GM18498 (cell line): ENCODE results near the gene MCF2L.

Source experiments
- ATAC-seq: cut with Tn5 transposase; IDR thresholded peaks from one replicate; pipeline ENCODE4 v1.9.1; 2021; ENCODE audit warnings: mild to moderate bottlenecking, moderate library complexity; ENCODE audit not compliant: unreplicated experiment

MCF2L gene

GRCh38 chr13:112962911-112963625, 5.9 kb upstream of the MCF2L start:
- no peak for ATAC-seq

DNA sequence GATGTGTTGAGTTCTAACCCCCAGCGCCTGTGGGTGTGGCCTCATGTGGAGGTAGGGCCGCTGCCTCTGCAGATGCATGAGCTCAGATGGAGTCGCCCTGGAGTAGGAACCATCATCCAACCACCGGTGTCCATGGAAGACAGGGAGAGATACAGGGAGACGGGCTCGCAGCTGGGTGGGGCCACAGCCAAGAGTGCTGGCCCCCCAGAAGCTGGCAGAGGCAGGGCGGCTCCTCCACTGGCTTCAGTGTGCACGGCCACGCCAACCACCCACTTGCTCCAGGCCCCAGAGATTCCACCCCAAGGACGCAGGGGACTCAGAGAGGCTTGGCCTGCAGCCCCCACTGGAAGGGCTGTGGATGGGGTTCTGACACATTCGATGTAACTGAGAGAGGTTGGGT, 5.4 kb upstream of the MCF2L start:
- no peak for ATAC-seq

- ATAC-seq: no peak
Measured at GRCh38 chr13:112964971-112965492, 4.0 kb upstream of the MCF2L start.

- ATAC-seq: no peak
Measured at GRCh38 chr13:112965573-112966115, 3.4 kb upstream of the MCF2L start.

DNA sequence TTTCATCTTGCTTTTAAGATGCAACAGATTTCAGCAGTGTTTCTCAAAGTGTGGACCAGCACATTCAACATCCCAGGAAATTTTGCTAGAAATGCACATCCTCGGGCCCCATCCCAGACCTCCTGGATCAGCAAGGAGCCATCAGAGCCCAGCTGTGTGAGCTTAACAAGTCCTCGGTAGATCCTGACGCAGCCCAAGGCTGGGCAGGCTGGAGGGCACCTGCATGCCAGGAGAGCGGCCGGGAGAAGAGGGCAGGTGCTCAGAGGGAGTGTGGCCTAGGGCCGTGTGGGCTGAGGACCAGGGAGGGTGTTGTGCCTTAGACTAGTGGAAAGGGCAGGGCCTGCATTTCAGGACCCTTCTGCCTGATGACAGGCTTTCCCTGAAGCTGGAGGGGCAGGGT, 2.2 kb upstream of the MCF2L start:
- no peak for ATAC-seq

- no peak for ATAC-seq
Measured at GRCh38 chr13:112967686-112968379, 1.2 kb upstream of the MCF2L start.

DNA sequence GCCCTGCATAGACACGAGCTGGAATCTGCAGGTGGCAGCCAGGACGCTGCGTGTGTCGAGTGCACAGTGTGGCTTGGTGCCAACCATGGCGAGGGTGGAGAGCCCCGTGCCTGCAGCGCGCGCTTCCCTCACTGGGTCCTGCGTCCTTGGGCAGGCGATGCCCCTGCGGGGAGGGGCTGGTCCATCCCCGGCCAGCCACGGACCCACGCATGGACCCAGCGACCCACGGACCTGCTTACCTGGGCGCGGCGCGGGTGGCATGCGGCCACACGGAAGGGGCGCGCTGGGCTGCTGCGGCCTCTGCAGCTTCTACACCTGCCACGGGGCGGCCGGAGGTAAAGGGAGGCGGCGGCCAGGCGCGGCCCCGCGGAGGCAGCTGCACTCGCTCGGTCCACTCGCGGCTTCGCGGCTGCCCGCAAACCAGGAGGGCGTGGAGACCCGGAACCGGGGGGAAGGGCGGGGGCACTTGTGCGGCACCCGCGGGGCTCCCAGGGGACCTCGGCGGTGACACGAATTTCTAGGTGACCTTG, 569 bp upstream of the MCF2L start:
- ATAC-seq: no peak

DNA sequence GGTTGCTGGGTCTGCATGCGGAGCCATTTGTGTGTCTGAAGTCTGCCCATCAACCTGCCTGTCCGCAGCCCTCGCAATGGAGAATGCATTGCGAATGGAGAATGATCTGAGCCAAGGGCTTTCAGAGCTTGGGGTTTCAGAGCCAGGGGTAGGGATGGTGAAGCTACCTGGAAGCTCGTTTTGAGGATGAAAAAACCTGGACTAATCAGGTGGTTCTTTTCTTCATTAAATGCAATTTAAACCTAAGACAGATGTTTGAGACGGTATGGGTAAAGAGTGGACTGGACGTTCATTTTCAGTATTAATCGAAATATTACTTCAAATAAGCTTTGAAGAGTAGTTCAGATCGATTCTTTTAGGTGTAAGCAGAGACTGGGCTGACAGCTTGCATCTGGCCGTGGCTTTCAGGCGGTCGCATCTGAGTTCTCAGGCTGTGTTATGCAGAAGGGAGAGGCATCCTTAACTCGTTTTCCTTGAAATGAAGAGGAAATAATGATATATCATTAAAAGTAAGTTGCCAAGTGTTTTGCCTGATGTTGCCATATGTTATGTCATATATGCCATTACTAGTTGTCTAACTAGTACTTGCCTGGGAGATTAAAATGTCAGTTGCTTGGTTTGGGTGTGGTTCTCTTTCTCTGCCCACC, 801 bp downstream of the MCF2L start:
- no peak for ATAC-seq

DNA sequence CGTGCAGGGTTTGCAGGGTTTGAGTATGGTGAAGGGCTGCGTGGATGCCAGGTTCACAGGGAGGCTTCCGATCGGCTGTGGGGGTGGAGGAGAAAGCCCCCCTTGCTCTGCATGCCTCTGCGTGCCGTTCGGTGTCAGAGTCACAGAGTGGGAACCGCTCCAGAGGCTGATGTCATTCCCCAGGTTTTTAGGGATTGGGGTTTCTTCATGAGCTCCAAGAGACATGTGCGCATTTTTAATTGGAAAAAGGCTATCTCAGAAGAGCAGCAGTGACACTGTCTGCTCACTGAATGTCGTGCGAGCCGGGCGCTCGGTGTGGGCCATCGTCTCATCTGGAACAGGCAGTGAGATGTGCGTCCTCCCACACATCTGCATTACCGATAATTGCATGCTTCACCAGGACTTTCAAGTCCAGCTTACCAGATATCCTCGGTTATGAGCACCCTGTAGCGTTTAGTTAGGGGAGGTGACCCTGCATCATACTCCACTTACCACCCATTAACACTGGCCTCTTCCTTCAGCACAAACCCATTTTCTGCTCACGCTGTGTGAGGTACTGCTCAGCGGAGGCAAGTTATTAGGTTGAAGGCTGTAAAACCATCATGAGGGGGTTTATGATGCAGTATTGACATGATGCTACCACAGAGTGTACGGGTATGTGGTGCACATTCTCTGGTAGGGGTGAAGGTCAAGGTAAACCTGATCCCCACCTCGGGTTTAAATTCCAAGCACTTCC, 1.7 kb downstream of the MCF2L start:
- no peak for ATAC-seq

GRCh38 chr13:112971288-112971643, 2.3 kb downstream of the MCF2L start:
- ATAC-seq: no peak

DNA sequence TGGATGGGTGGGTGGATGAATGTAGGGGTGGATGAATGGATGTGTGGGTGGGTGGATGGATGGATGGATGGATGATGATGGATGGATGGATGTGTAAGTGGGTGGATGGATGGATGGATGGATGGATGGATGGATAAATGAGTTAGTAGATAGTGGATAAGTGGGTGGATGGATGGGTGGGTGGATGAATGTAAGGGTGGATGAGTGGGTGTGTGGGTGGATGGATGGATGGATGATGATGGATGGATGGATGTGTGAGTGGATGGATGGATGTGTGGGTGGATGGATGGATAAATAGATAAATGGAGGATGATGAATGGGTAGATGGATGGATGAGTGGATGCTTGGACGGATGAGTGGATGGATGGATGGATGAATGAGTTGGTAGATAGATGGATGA, 3.2 kb downstream of the MCF2L start:
- no peak for ATAC-seq

DNA sequence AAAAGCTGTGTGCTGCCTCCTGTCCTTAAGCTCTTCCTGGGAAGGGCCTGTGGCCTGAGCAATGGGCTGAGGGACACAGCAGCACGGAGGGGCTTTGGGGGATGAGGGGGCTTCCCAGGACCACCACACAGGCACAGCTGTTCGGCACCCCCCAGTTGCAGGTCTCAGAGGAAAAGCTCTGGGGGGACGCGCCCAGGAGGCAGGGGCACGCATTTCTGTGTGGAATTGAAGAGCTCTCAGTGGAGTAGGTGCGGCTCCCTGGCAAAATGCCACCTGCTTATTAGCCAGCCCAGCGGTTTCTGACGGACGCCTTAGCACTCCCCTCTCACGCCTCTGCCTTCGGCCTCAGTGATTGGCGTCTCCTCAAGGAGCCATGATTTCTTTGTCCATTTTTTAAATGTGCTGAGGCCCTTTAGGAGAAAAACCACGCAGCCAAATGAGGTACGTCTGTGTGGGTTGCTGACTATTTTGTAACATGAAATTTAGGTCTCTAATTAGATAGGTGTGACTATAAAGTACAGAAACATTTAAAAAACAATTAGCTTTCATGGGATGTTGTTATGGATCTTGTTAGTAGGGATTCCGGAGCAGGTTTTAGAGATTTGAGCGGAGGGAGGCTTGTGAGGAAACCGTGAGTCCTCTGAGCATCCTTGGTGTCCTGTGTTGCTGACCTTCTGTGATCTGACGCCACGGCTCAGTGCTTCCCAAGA, 4.0 kb downstream of the MCF2L start:
- no peak for ATAC-seq

DNA sequence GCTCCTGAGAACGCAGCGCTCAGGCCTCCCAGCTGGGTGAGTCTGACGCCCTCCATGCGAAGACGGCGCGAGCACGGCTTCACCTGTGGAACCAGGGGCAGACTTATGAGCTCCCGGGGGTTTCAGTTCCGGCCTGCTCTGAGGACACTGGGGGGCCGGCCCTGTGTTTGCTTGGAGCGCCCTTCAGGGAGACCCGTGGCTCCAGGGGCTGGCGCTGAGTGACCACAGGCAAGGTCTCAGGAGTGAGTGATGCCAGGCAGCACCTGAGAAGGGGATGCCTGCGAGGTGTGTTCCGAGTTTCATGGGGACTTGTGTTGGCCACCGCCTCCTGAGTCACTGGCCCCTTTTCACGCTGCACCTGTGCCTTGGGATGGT, 4.5 kb downstream of the MCF2L start:
- ATAC-seq: no peak

GRCh38 chr13:112974125-112974524, 5.1 kb downstream of the MCF2L start:
- no peak for ATAC-seq

- ATAC-seq: no peak
Measured at GRCh38 chr13:112974671-112975070, 5.7 kb downstream of the MCF2L start.

DNA sequence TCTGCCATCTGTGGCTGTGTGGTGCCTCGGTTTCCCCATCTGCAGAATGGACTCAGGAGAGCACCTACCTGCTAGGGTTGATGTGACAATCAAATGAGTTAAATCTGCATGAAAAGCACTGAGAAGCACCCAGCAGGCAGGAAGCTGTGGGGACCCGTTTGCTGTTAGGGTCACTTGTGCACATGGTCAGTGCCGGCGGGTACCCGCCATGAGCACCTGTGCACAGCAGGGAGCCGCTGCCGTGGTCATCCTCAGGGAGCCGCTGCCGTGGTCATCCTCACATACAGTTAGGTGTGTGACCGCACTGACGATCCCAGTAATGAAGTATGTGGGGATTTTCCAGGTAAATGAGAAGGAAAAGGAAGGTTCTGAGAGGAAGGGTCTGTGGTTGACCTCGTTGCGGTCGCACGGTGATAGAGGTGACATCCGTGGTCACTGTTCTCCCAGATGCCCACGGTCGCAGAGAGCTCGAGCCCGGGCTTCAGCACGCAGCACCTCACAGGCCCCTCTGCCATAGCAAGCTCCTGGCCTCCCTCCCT, 6.5 kb downstream of the MCF2L start:
- ATAC-seq: no peak

- ATAC-seq: no peak
Measured at GRCh38 chr13:112976526-112976925, 7.5 kb downstream of the MCF2L start.

DNA sequence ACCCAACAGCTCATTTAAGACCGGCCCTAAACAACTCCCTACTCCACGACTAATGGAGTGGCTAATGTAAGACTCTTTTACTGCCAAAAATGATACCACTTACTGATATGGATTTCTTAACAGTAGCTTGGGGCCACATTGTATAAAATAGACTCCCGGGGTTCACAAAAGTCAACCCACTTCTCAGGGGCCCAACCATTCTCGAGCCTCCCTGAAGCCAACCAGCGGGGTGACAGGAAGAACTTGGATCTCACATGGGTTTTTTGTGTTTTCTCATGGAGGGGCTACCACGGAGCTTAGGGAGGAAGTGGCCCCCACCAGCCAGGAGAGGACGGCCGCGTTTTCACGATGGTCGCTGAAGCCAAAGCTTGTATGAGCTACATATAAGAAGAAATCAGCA, 8.1 kb downstream of the MCF2L start:
- no peak for ATAC-seq

DNA sequence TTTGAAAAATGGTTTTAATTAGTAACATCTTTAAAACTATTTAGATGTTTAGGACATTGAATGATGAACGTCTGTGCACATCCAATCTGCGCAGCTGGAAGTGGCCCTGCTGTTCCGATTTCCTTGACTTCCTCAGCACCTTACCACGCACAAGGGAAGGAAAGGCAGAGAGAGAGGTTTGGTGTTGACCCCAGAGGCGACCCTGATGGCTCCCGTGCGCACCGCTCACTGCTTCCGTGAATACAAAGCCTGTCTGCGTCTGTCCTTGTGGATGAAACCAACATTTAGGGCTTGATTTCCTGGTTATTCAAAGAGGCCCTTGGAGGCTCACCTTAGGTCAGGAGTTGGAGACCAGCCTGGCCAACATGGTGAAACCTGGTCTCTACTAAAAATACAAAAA, 8.5 kb downstream of the MCF2L start:
- ATAC-seq: no peak
